Naive thymus-derived CD8-positive, alpha-beta T cell (primary cell): ENCODE data around the gene C2CD3. TPM values are rescaled to one million over a fixed set of nuclear protein-coding genes. Genes with fewer than 3 reads are reported as not detected.

Source experiments
- ATAC-seq, 2 donors: fragments of 150-1000 bp; cut with Tn5 transposase in 1 of 2; sonication (Bioruptor Pico), chemical (Tn5 transposase) in 1 of 2; 1 replicate in 1 of 2; 2 replicates in 1 of 2; pipeline ENCODE4 v1.10.0; 2021; ENCODE audit warnings: mild to moderate bottlenecking in 2 of 2, moderate library complexity in 2 of 2
- POLR2A ChIA-PET: fragments of 350-600 bp; sonication (Branson Sonifier 250); formaldehyde crosslinking; loops from one replicate; lab custom pipeline; 2021; ENCODE audit warnings: antibody characterized with exemption; lab: Charles Lee
- DNase-seq, 10 donors: peaks; one replicate each; pipeline versions ENCODE4 v3.0.0 to v3.0.0-alpha.2; 2020 to 2022
- H3K27ac Mint-ChIP-seq, 10 donors: one replicate each; pipeline ENCODE4 v1.8.0; 2020 to 2022; ENCODE audit warnings: mild to moderate bottlenecking in 10 of 10, mixed read lengths in 10 of 10, moderate library complexity in 4 of 10, inconsistent platforms in 1 of 10
- H3K27me3 Mint-ChIP-seq, 5 donors: one replicate each; pipeline ENCODE4 v1.8.0; 2021 to 2022; ENCODE audit warnings: mixed read lengths in 5 of 5
- H3K36me3 Mint-ChIP-seq, 3 donors: one replicate each; pipeline ENCODE4 v1.8.0; 2020 to 2022; ENCODE audit warnings: mixed read lengths in 3 of 3, mild to moderate bottlenecking in 2 of 3, inconsistent platforms in 1 of 3
- H3K4me1 Mint-ChIP-seq, 4 donors: one replicate each; pipeline ENCODE4 v1.8.0; 2021 to 2022; ENCODE audit warnings: mixed read lengths in 4 of 4
- H3K4me3 Mint-ChIP-seq, 10 donors: one replicate each; pipeline ENCODE4 v1.8.0; 2020 to 2022; ENCODE audit warnings: mild to moderate bottlenecking in 10 of 10, mixed read lengths in 10 of 10, moderate library complexity in 6 of 10, inconsistent platforms in 1 of 10
- H3K9me3 Mint-ChIP-seq, 9 donors: one replicate each; pipeline ENCODE4 v1.8.0; 2020 to 2022; ENCODE audit warnings: mixed read lengths in 9 of 9, mild to moderate bottlenecking in 3 of 9, inconsistent platforms in 1 of 9, moderate library complexity in 1 of 9
- polyA plus RNA-seq, 3 donors: library from polyadenylated mRNA; unstranded; fragments of 300-500 nt; fragmentation: Illumina TruSeq; gene quantifications; one replicate each; pipeline ENCODE4 v1.2.3, GENCODE V29; 2021
- total RNA-seq, 8 experiments: library from RNA in 2 of 8; stranded (reverse) in 2 of 8; gene quantifications; one replicate each; pipeline ENCODE4 v1.2.3 and lab custom pipeline; 2021 to 2026

C2CD3 gene
- total and polyA plus RNA-seq, 5 experiments from 2014 or later, result 4.1 to 42.5 (median 12.1) TPM

DNA sequence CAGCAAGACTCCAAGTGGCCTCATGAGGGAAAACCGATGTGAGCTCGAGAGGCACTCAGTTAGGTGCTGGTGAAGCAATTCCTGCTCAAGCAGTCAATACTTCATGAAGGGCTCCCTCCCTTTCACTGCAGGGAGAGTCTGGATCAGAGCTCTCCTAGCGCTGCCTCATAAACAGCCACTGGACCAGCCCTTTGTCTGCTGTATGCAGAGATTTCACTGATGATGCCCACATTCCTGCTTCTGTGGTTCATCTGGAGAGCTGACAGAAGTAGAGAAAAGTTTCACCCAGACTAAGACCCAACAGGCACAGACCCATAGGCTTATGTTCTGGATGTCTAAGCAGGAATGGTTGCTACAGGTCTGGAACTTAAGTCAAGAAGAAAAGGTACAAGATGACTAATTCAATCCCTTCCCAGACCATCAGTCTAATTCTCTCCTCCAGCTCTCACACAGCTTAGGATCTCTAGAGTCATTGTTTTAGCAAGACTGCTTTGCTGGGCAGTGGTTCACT is 192.2 kb downstream of the C2CD3 start:
- Mint-ChIP-seq H3K9me3 (peaks cover 0 to 2% (median 0%) of the 10 kb centered on the region in 9 donors), H3K27ac (peak overlapping the region; percentile 96 to 100 (median 100)), H3K36me3 (peaks cover 28 to 89% (median 69%) of the 10 kb centered on the region in 3 donors), H3K27me3 (no peaks in the 10 kb centered on the region), H3K4me3 (peak overlapping the region; percentile 95 to 100 (median 99)), H3K4me1 (peaks cover 54 to 82% (median 75%) of the 10 kb centered on the region in 4 donors)
- ATAC-seq, result no peak
- no peak for DNase-seq
- POLR2A ChIA-PET, result interaction anchor here (0.8 to 24.6 kb wide), 5 partner anchors 10 to 192 kb away, joined by 3 to 1033 read pairs (median 452); partner anchors contain the start of genes C2CD3, PPME1 and UCP3

DNA sequence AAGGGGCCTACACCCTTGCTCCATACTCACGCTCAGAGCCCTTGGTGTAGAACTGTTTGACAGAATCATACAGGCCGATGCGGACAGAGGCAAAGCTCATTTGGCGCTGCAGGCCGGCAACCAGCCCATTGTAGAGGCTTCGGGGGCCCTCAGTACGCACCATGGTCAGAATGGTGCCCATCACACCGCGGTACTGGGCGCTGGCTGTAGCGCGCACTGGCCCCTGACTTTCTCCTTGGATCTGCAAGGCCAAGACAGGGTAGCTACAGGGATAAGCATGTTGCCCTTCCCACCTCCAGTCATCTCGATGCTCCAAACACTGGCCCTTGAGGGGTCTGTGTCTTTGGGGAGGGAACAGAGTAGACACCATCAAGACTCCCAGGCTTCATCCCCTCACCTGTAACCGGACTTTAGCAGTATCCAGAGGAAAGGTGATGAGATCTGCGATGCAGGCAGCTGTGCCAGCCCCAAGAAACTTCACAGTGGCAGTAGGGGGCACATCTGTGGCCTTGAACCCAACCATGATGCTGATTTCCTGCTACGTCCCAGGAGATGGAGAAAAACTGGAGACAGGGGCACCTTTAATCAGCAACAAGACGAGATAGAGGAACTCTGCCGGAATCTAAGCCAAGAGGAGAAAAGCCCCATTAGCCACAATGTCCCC is 192.8 kb downstream of the C2CD3 start:
- peaks cover 51 to 85% (median 77%) of the 10 kb centered on the region in 4 donors for H3K4me1 Mint-ChIP-seq
- H3K4me3 Mint-ChIP-seq, result peak overlapping the region; percentile 95 to 100 (median 99)
- H3K36me3 Mint-ChIP-seq, result peaks cover 27 to 88% (median 69%) of the 10 kb centered on the region in 3 donors
- H3K27ac Mint-ChIP-seq, result peak overlapping the region; percentile 96 to 100 (median 100)
- no peak for ATAC-seq
- H3K27me3 Mint-ChIP-seq, result no peaks in the 10 kb centered on the region
- no peak for DNase-seq
- POLR2A ChIA-PET, result interaction anchor here (14.0 to 24.6 kb wide), 3 partner anchors 9 to 36 kb away, joined by 452 to 1033 read pairs (median 534); partner anchors contain the start of gene UCP3
- peaks cover 0 to 2% (median 0%) of the 10 kb centered on the region in 9 donors for H3K9me3 Mint-ChIP-seq

- Mint-ChIP-seq H3K9me3 (no peaks in the 10 kb centered on the region), H3K4me3 (peak overlapping the region; percentile 58 to 100 (median 72)), H3K27ac (peak overlapping the region; percentile 87 to 100 (median 98)), H3K36me3 (peaks cover 16 to 78% (median 64%) of the 10 kb centered on the region in 3 donors), H3K27me3 (no peaks in the 10 kb centered on the region), H3K4me1 (peaks cover 52 to 97% (median 89%) of the 10 kb centered on the region in 4 donors)
- POLR2A ChIA-PET, result interaction anchor here (14.0 to 24.6 kb wide), 3 partner anchors 8 to 37 kb away, joined by 452 to 1033 read pairs (median 534); partner anchors contain the start of gene UCP3
- ATAC-seq, result no peak
- no peak for DNase-seq
Measured at GRCh38 chr11:73976451-73977151, 194.2 kb downstream of the C2CD3 start.

DNA sequence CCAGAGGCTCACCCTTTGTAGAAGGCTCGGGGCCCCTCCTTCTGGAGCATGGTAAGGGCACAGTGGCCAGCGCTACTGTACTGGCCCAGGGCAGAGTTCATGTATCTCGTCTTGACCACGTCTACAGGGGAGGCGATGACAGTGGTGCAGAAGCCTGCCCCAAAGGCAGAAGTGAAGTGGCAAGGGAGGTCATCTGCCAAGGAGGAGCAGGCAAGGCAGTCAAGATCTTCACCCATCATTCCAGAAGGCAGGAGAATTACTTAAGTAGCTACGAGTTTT is 195.4 kb downstream of the C2CD3 start:
- POLR2A ChIA-PET, result interaction anchor here (14.0 to 24.6 kb wide), 3 partner anchors 7 to 39 kb away, joined by 452 to 1033 read pairs (median 534); partner anchors contain the start of gene UCP3
- Mint-ChIP-seq H3K27me3 (no peaks in the 10 kb centered on the region), H3K4me1 (peaks cover 54 to 98% (median 95%) of the 10 kb centered on the region in 4 donors), H3K36me3 (peaks cover 4 to 66% (median 52%) of the 10 kb centered on the region in 3 donors), H3K9me3 (no peaks in the 10 kb centered on the region), H3K27ac (peak overlapping the region; percentile 89 to 100 (median 98)), H3K4me3 (peak overlapping the region; percentile 24 to 95 (median 62))
- DNase-seq (no peak), ATAC-seq (no peak)

GRCh38 chr11:73974604-73975478 is 196.0 kb downstream of the C2CD3 start:
- DNase-seq, result no peak
- H3K27me3 Mint-ChIP-seq, result no peaks in the 10 kb centered on the region
- H3K36me3 Mint-ChIP-seq, result peaks cover 4 to 60% (median 46%) of the 10 kb centered on the region in 3 donors
- peak overlapping the region; percentile 94 to 100 (median 98) for H3K27ac Mint-ChIP-seq
- H3K4me1 Mint-ChIP-seq, result peaks cover 58 to 98% (median 95%) of the 10 kb centered on the region in 4 donors
- POLR2A ChIA-PET, result interaction anchor here (1.2 to 24.6 kb wide), 6 partner anchors 6 to 196 kb away, joined by 4 to 1033 read pairs (median 493); partner anchors contain the start of genes C2CD3, PPME1, UCP2 and UCP3
- ATAC-seq, result no peak
- H3K4me3 Mint-ChIP-seq, result peak overlapping the region; percentile 60 to 95 (median 78)
- no peaks in the 10 kb centered on the region for H3K9me3 Mint-ChIP-seq

GRCh38 chr11:73972620-73973449 is 198.0 kb downstream of the C2CD3 start:
- H3K27me3 Mint-ChIP-seq, result no peaks in the 10 kb centered on the region
- ATAC-seq (peak in 1 of 2 donors; percentile 1), DNase-seq (no peak)
- peaks cover 0 to 41% (median 31%) of the 10 kb centered on the region in 3 donors for H3K36me3 Mint-ChIP-seq
- H3K4me1 Mint-ChIP-seq, result peaks cover 65 to 100% (median 98%) of the 10 kb centered on the region in 4 donors
- POLR2A ChIA-PET, result interaction anchor here (0.6 to 24.6 kb wide), 10 partner anchors 9 to 260 kb away, joined by 3 to 1033 read pairs (median 6); partner anchors contain the start of genes C2CD3, PPME1, UCP2 and UCP3
- H3K9me3 Mint-ChIP-seq, result no peaks in the 10 kb centered on the region
- peak overlapping the region; percentile 12 to 95 (median 57) for H3K4me3 Mint-ChIP-seq
- H3K27ac Mint-ChIP-seq, result peak overlapping the region; percentile 94 to 100 (median 98)

DNA sequence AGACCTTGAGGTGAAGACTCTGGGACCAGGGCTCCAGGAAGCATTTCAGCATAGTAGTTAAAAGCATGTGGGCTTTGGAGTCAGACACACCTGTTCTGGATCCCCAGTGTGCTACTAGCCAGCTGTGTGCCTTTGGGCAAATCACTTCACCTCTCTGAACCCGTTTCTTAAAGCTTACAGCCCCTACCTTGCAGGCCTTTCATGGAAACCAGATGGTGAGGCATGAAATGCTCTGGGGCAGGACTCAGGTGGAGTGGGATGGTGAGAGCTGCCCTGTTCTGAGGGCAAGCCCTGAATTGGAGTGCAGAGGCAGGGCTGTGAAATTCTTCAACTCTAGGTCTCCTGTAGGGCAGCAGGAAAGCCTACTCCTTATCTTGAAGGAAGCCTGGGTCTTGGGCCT is 198.6 kb downstream of the C2CD3 start:
- peaks cover 0 to 35% (median 26%) of the 10 kb centered on the region in 3 donors for H3K36me3 Mint-ChIP-seq
- peaks cover 61 to 100% (median 97%) of the 10 kb centered on the region in 4 donors for H3K4me1 Mint-ChIP-seq
- peak in 1 of 10 donors; percentile 32 for DNase-seq
- H3K4me3 Mint-ChIP-seq, result peak overlapping the region in 5 of 10 donors; percentile 19 to 95 (median 26)
- no peaks in the 10 kb centered on the region for H3K9me3 Mint-ChIP-seq
- no peak for ATAC-seq
- peak overlapping the region; percentile 94 to 100 (median 98) for H3K27ac Mint-ChIP-seq
- no peaks in the 10 kb centered on the region for H3K27me3 Mint-ChIP-seq
- POLR2A ChIA-PET, result interaction anchor here (1.1 to 24.6 kb wide), 7 partner anchors 8 to 199 kb away, joined by 3 to 1033 read pairs (median 81); partner anchors contain the start of genes C2CD3, PPME1, UCP2 and UCP3

- POLR2A ChIA-PET, result interaction anchor here (0.8 to 24.6 kb wide), 7 partner anchors 11 to 118 kb away, joined by 3 to 1033 read pairs (median 81); partner anchors contain the start of genes UCP2 and UCP3
- Mint-ChIP-seq H3K4me3 (peak overlapping the region in 8 of 10 donors; percentile 2 to 95 (median 52)), H3K9me3 (no peaks in the 10 kb centered on the region), H3K4me1 (peaks cover 56 to 92% (median 87%) of the 10 kb centered on the region in 4 donors), H3K36me3 (peaks cover 0 to 25% (median 17%) of the 10 kb centered on the region in 3 donors), H3K27ac (peak overlapping the region; percentile 94 to 100 (median 98)), H3K27me3 (no peaks in the 10 kb centered on the region)
- peak in 1 of 10 donors; percentile 37 for DNase-seq
- ATAC-seq, result peak in 1 of 2 donors; percentile 3
Measured at GRCh38 chr11:73971175-73971719, 199.6 kb downstream of the C2CD3 start.

GRCh38 chr11:73969991-73970800 is 200.6 kb downstream of the C2CD3 start:
- POLR2A ChIA-PET, result interaction anchor here (0.6 to 24.6 kb wide), 10 partner anchors 12 to 218 kb away, joined by 3 to 1033 read pairs (median 6); partner anchors contain the start of genes UCP2 and UCP3
- ATAC-seq, result peak; percentile 31 to 71

More at GRCh38 chr11:73969991-73970800, 200.6 kb downstream of the C2CD3 start:
- Mint-ChIP-seq H3K9me3 (no peaks in the 10 kb centered on the region), H3K27ac (peak overlapping the region; percentile 94 to 100 (median 98)), H3K27me3 (no peaks in the 10 kb centered on the region), H3K4me1 (peaks cover 50 to 91% (median 81%) of the 10 kb centered on the region in 4 donors), H3K36me3 (peaks cover 0 to 15% (median 8%) of the 10 kb centered on the region in 3 donors), H3K4me3 (peak overlapping the region; percentile 29 to 85 (median 62))
- peak; percentile 36 to 82 (median 61) for DNase-seq
